Measurements from ENCODE around the gene OR10H4.
"Not testable (repeated sequence)": the region's sequence is repeated elsewhere in the genome, so short reads cannot be mapped to it uniquely, and the experiment has no call there.

Gene OR10H4, protein sequence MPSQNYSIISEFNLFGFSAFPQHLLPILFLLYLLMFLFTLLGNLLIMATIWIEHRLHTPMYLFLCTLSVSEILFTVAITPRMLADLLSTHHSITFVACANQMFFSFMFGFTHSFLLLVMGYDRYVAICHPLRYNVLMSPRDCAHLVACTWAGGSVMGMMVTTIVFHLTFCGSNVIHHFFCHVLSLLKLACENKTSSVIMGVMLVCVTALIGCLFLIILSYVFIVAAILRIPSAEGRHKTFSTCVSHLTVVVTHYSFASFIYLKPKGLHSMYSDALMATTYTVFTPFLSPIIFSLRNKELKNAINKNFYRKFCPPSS

DNA sequence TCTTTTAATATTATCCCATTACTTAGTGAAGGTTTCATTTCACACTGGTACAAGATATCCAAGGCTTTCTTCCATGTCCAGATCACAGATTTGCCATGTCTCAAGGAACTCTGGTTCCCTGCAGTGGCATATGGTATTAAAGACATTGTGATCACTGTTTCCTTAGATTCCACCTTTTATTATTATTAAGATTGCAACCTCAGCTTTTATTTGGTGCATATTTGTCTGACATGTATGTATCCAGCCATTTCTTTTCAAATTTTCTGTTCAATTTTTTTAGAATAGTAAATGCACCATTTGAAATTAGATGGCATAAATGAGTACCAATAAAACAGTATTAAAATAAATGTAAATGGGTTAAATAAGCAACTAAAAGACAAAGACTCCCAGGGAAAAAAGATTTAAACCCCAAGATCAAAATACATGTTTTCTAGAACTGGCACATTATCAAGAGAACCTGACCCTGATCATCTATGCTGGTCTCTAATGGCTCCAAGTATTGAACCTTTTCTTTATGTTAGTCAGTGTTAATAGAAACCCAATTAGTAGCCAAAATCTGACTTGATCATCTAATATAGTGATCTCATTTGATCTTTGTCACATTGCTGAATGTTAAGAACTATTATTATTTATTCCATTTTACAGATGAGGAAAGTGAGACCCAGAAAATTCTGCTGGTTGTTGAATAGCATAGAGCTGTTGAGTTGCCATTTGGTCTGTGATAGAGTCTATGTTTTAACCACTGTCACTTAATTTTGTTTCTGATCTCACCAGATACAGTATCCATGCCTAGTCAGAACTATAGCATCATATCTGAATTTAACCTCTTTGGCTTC is at the start of gene OR10H4:
OR10H4 (plus strand) TSS at position 786 of the 836 bp plus-strand sequence; CDS start at position 786, 0 bp downstream.
- no peak for ATAC-seq
- DNase-seq = no peak

- not testable (repeated sequence) for DNase-seq, ATAC-seq
These were observed 49.2 kb upstream of the OR10H4 start for GRCh38 chr19:15899561-15899960.

DNA sequence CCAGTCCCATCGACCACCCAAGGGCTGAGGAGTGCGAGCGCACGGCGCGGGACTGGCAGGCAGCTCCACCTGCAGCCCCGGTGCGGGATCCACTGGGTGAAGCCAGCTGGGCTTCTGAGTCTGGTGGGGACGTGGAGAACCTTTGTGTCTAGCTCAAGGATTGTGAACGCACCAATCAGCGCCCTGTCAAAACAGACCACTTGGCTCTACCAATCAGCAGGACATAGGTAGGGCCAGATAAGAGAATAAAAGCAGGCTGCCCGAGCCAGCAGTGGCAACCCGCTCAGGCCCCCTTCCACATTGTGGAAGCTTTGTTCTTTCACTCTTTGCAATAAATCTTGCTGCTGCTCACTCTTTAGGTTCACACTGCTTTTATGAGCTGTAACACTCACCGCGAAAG is 48.8 kb upstream of the OR10H4 start:
- DNase-seq = not testable (repeated sequence)

DNA sequence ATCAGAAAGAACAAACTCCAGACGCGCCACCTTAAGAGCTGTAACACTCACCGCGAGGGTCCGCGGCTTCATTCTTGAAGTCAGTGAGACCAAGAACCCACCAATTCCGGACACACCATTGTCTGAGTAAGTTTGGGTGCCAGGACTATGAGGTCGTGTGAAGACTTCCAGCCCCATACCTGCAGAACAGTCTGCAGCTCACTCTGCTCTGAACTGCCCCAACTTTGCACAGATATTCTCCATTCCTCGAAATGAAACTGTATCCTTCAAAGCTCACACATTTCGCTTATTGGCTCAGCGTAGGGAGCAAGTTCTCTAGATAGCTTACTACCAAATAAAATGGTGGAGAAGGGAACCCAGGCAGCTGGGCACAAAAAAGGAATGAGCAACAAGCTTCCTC is 48.3 kb upstream of the OR10H4 start:
- no peak for ATAC-seq
- DNase-seq = no peak

More for the DNA sequence above, 48.8 kb upstream of the OR10H4 start:
- not testable (repeated sequence) for ATAC-seq

DNA sequence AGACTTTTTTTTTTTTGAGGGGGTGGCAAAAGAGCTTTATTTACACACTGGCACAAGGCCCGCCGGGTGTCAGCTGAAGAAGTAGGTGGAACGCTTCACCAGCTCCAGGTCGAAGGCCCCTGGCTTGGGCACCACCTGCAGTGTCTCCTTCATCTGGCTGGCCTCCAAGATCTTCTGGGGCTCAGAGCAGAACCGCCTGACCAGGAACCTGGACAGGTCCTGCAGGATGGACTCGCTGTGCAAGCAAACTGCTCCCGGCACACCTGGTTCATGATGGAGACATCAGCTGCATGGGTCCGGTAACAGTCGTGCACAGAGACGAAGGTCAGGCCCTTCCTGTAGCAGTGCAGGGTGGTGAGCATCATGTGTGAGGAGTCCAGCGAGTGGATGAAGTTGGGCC is 46.6 kb upstream of the OR10H4 start:
- ATAC-seq (no peak), DNase-seq (no peak)

- ATAC-seq, DNase-seq: not testable (repeated sequence)
These were observed 45.9 kb upstream of the OR10H4 start for GRCh38 chr19:15902898-15903297.

- DNase-seq (no peak), ATAC-seq (no peak)
These were observed 43.8 kb upstream of the OR10H4 start for GRCh38 chr19:15905026-15905425.

- ATAC-seq = no peak
- DNase-seq = no peak
These were observed 37.1 kb upstream of the OR10H4 start for GRCh38 chr19:15911599-15912235.

GRCh38 chr19:15913384-15913783 is 35.4 kb upstream of the OR10H4 start:
- DNase-seq (no peak), ATAC-seq (no peak)

DNA sequence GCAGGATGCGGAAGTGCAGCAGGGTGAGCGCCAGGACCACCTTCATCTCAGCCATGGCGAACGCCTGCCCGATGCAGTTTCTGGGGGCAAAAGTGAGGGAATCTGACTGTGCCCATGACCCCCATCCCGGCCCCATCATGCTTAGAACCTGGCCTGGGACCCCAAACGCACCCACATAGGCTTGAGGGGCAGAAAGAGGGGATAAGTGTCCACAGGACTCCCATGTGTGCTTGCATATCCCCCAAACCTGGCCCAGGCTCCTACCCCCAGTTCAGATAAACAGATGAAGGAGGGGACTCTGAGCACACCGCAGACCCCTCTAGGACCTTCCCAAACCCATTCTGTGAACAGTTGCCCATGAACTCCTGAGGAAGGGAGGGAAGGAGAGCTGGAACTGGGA is 35.0 kb upstream of the OR10H4 start:
- DNase-seq (no peak), ATAC-seq (no peak)

DNA sequence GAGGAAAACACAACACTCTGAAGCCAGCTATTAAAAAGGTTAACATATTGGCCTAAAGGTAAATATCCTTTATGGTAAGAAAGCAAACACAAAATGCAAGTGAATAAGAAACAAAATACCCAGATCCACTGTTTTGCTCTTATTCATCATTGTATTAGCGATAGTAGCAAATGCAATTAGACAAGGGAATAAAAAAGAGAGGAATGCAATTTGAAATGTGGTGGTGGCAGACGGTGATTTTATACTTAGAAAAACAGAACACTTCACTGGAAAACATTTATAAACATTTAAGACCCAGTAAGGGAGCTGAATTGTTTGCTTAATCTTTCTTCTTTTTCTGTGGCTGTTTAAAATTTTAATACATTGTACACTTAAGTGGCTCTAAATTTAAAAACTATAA is 33.7 kb upstream of the OR10H4 start:
- DNase-seq (no peak), ATAC-seq (no peak)

DNA sequence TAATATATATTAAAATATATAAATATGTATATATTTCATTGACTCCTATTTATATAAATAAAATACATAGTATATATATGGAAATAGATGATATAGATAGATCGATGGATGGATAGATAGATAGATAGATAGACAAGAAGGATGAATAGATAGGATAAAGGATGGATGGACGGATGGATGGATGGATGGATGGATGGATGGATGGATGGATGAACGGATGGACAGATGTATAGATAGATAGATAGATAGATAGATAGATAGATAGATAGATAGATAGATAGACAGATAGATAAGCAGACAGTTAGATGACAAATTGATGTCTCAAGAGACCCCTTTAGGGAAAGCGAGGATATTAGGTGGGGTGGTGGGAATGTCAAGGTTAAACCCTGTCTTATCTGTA is 29.6 kb upstream of the OR10H4 start:
- no peak for ATAC-seq

GRCh38 chr19:15922021-15922420 is 26.8 kb upstream of the OR10H4 start:
- ATAC-seq (no peak), DNase-seq (no peak)

More for the DNA sequence above, 29.6 kb upstream of the OR10H4 start:
- no peak for DNase-seq

DNA sequence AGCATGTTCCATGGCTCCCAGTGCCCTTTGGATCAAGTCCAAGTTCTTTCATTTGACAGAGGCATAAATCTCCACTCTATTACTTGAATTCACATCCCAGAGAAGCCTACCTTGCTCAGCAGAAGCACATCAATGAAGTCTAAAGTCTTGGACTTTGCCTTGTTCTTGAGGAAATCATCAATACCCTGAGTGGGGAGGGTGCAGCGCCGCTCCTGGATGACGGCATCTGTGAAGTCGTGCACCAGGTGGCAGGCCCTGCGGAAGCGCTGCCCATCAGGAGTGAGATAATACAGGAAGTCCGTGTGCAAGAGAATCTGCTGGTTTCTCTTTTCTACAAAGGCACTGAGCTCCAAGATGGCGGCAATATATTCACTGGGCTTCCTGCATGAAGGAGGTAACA is 25.1 kb upstream of the OR10H4 start:
- ATAC-seq (no peak), DNase-seq (no peak)

- no peak for ATAC-seq
These were observed 22.3 kb upstream of the OR10H4 start for GRCh38 chr19:15926484-15926883.

GRCh38 chr19:15928321-15928720 is 20.5 kb upstream of the OR10H4 start:
- no peak for DNase-seq
- ATAC-seq = no peak

More at GRCh38 chr19:15926484-15926883, 22.3 kb upstream of the OR10H4 start:
- no peak for DNase-seq

DNA sequence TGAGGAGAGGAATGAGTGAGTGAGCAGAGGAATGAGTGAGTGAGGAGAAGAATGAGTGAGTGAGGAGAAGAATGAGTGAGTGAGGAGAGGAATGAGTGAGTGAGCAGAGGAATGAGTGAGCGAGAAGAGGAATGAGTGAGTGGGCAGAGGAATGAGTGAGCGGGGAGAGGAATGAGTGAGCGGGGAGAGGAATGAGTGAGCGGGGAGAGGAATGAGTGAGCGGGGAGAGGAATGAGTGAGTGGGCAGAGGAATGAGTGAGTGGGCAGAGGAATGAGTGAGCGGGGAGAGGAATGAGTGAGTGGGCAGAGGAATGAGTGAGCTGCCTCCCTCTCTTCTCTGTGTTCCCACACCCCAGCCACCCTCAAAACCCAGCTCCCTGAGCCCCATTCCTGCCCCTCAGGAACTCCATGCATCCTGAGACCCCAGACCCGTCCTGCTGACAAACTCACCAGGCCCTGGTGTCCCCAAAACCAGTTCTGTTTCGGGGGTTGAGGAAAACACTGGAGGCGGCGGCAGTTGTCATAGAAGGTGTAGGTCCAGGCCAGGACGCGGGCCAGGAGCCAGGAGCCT is 15.0 kb upstream of the OR10H4 start:
- DNase-seq, ATAC-seq: not testable (repeated sequence)

DNA sequence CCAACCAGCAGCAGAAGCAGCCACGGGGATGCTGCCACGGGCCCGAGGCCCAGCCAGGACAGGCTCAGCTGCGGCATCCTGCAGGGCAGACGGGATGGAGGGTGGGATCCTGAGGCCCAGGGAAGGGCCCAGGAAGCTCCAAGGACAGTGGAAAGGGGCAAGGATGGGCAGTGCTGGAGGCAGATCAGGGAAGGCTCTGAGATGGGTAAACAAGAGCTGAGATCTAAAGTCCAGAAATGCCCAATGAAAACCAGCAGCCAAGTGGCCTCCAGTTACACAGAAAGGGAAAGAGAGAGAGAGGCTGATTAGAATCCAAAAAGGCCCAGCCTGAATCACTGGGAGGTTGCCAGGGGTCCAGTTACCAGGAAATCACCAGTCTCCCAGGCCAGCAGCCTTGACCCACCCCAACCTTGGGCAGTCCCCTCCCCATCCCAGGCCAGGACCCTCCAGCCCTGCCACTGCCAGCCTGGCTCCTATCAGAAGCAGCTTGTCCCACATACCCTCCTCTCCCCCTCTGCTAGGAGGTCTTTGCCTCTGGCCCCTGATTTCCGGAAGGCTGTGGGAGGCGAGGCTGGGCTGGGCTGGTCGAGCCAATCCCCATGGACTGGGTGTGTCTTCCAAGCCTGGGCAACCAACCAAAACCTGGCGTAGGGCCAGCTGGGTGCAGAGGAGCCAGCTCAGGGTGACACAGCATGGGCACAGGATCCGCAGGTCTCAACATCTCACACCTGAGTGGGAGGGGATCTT is 14.3 kb upstream of the OR10H4 start, which contains the start of gene CYP4F11:
CYP4F11 (minus strand) TSS at position 198 of the 747 bp plus-strand sequence; CDS start at position 77, 121 bp downstream.
- DNase-seq (no peak), ATAC-seq (no peak)

DNA sequence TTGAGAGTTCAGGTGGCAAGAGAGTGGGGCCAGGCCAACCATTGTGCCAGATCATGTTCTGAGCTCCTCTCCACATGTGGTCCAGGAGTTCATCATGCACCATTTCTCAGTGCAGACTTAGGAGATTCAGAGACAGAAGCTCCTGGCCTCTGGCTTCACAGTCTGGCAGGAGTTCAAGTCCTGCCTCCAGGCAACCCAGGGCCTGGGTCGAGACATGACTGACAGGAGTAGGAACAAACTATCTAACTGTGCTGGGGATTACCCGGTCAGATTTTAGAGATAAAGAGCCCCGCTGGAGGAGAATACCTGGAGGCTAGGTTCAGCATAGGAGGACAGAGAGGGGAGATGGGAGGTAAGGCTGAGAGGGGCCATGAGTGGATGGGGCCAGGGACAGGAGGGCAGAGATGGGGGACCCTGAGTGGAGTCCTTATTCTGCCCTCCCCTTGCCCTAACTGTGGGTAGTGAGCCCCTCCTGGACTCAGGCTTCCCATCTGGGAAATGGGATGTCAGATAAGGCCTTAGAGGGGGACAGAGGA is 13.6 kb upstream of the OR10H4 start:
- ATAC-seq (no peak), DNase-seq (no peak)

DNA sequence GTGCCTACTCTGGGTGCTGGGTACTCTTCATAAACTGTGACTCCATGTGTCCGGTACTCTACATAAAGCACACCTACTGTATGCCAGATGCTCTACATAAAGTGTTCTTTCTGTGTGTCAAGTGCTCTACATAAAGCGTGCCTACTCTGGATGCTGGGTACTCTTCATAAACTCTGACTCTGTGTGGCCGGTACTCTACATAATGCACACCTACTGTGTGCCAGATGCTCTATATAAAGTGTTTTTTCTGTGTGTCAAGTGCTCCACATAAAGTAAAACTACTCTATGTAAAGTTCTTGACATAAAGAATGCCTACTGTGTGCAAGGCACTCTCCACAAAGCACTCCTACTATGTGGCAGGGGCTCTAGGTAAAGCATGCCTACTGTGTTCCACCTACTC is 12.6 kb upstream of the OR10H4 start:
- no peak for ATAC-seq
- DNase-seq = no peak

- DNase-seq = no peak
- ATAC-seq = no peak
These were observed 11.9 kb upstream of the OR10H4 start for GRCh38 chr19:15936950-15937349.

All from stimulated activated naive CD8-positive, alpha-beta T cell treated with anti-CD3 and anti-CD28 coated beads, Interleukin-15, Interleukin-2, amounts not matched to agents 100 U/mL and 50 U/mL, for 24 hours (primary cell).